DND-41 (cell line): ENCODE measurements around the gene SLC22A12.

ENCODE experiments used
- ATAC-seq: fragments of 200-7000 bp; cut with Tn5 transposase; 3 replicates; pipeline ENCODE4 v1.9.1; 2021; ENCODE audit warnings: low read depth; ENCODE audit not compliant: insufficient read depth
- DNase-seq: peaks from one replicate; pipeline ENCODE4 v3.0.0-alpha.2; 2020
- H2AFZ ChIP-seq: 2 replicates; pipeline ENCODE4 v1.6.0; 2012; ENCODE audit warnings: low read depth, low read length
- H3K27ac ChIP-seq: 2 replicates; pipeline ENCODE4 v1.5.1; 2012; ENCODE audit warnings: low read length, inconsistent platforms
- H3K27me3 ChIP-seq: fragments of 200-600 bp; sonication (generic); 2 replicates; pipeline ENCODE4 v1.6.0; 2012; ENCODE audit warnings: low read length, mild to moderate bottlenecking, inconsistent platforms; ENCODE audit not compliant: insufficient read depth, poor library complexity
- H3K36me3 ChIP-seq: 2 replicates; pipeline ENCODE4 v1.5.1; 2012; ENCODE audit warnings: low read length, inconsistent platforms; ENCODE audit not compliant: insufficient read depth
- H3K4me1 ChIP-seq: 2 replicates; pipeline ENCODE4 v1.5.1; 2012; ENCODE audit warnings: mild to moderate bottlenecking, low read length; ENCODE audit not compliant: insufficient read depth
- H3K4me2 ChIP-seq: 2 replicates; pipeline ENCODE4 v1.6.0; 2012; ENCODE audit warnings: mild to moderate bottlenecking, moderate library complexity, low read length, inconsistent platforms; ENCODE audit not compliant: insufficient read depth
- H3K4me3 ChIP-seq, 2 experiments: fragments of 200-600 bp in 1 of 2; shearing (Covaris generic) in 1 of 2; 2 replicates each; pipeline ENCODE4 v1.5.1; 2012 to 2016; ENCODE audit warnings: inconsistent platforms in 2 of 2, low read length in 2 of 2, mild to moderate bottlenecking in 2 of 2, low read depth in 1 of 2, moderate library complexity in 1 of 2
- H3K79me2 ChIP-seq: 2 replicates; pipeline ENCODE4 v1.6.0; 2012; ENCODE audit warnings: low read length, inconsistent platforms; ENCODE audit not compliant: insufficient read depth
- H3K9ac ChIP-seq: 2 replicates; pipeline ENCODE4 v1.6.0; 2012; ENCODE audit warnings: low read depth, mild to moderate bottlenecking, inconsistent platforms, low read length, moderate library complexity
- H3K9me3 ChIP-seq: 2 replicates; pipeline ENCODE4 v1.5.1; 2012; ENCODE audit warnings: low read length, moderate library complexity, mild to moderate bottlenecking, inconsistent platforms; ENCODE audit not compliant: insufficient read depth, severe bottlenecking
- H4K20me1 ChIP-seq: 2 replicates; pipeline ENCODE4 v1.6.0; 2012; ENCODE audit warnings: low read length; ENCODE audit not compliant: insufficient read depth
- EZH2 ChIP-seq: IDR thresholded peaks from 3 replicates; pipeline ENCODE4 v1.6.1; 2012; ENCODE audit warnings: borderline replicate concordance, low read depth, mild to moderate bottlenecking, moderate library complexity, low read length, inconsistent platforms; ENCODE audit not compliant: severe bottlenecking
- TF ChIP-seq, protein P1 (sequence below): IDR thresholded peaks from 2 replicates; pipeline ENCODE4 v1.5.1; 2012; ENCODE audit warnings: borderline replicate concordance, low read length, moderate library complexity, mild to moderate bottlenecking; ENCODE audit not compliant: poor library complexity, severe bottlenecking; ENCODE audit errors: extremely low read depth

SLC22A12 gene

GRCh38 chr11:64583296-64584262, 7.4 kb upstream of the SLC22A12 start:
- no peak for ATAC-seq
- Histone ChIP-seq H3K27ac (no peak overlapping the region), H3K36me3 (no peaks in the 10 kb centered on the region), H3K4me2 (no peak overlapping the region), H3K9ac (no peak overlapping the region), H4K20me1 (no peaks in the 10 kb centered on the region), H2AFZ (no peak overlapping the region), H3K27me3 (no peaks in the 10 kb centered on the region), H3K4me1 (no peaks in the 10 kb centered on the region), H3K79me2 (no peaks in the 10 kb centered on the region), H3K9me3 (peaks cover under 1% of the 10 kb centered on the region), H3K4me3 (no peak overlapping the region)
- no peak for DNase-seq
- no peak for TF ChIP-seq EZH2
- TF ChIP-seq, protein P1, sequence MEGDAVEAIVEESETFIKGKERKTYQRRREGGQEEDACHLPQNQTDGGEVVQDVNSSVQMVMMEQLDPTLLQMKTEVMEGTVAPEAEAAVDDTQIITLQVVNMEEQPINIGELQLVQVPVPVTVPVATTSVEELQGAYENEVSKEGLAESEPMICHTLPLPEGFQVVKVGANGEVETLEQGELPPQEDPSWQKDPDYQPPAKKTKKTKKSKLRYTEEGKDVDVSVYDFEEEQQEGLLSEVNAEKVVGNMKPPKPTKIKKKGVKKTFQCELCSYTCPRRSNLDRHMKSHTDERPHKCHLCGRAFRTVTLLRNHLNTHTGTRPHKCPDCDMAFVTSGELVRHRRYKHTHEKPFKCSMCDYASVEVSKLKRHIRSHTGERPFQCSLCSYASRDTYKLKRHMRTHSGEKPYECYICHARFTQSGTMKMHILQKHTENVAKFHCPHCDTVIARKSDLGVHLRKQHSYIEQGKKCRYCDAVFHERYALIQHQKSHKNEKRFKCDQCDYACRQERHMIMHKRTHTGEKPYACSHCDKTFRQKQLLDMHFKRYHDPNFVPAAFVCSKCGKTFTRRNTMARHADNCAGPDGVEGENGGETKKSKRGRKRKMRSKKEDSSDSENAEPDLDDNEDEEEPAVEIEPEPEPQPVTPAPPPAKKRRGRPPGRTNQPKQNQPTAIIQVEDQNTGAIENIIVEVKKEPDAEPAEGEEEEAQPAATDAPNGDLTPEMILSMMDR: no peak

- no peak overlapping the region for H3K4me2 ChIP-seq
- no peak for ATAC-seq
- no peaks in the 10 kb centered on the region for H3K79me2 ChIP-seq
- TF ChIP-seq EZH2: no peak
- no peak overlapping the region for H3K4me3 ChIP-seq
- H2AFZ ChIP-seq: no peak overlapping the region
- no peaks in the 10 kb centered on the region for H3K27me3 ChIP-seq
- no peak overlapping the region for H3K27ac ChIP-seq
- no peaks in the 10 kb centered on the region for H3K4me1 ChIP-seq
- H3K9me3 ChIP-seq: peaks cover 3% of the 10 kb centered on the region
- H3K9ac ChIP-seq: no peak overlapping the region
- no peak for DNase-seq
- H4K20me1 ChIP-seq: no peaks in the 10 kb centered on the region
- no peaks in the 10 kb centered on the region for H3K36me3 ChIP-seq
These were observed 5.9 kb upstream of the SLC22A12 start for GRCh38 chr11:64585150-64585549.

GRCh38 chr11:64586366-64586765, 4.7 kb upstream of the SLC22A12 start:
- Histone ChIP-seq H3K9ac (no peak overlapping the region), H3K27me3 (no peaks in the 10 kb centered on the region), H3K9me3 (peaks cover 3% of the 10 kb centered on the region), H2AFZ (no peak overlapping the region), H3K79me2 (no peaks in the 10 kb centered on the region), H3K36me3 (no peaks in the 10 kb centered on the region), H3K4me3 (no peak overlapping the region), H3K4me1 (no peaks in the 10 kb centered on the region), H4K20me1 (no peaks in the 10 kb centered on the region), H3K27ac (no peak overlapping the region), H3K4me2 (no peak overlapping the region)
- ATAC-seq: no peak
- TF ChIP-seq EZH2: no peak
- no peak for DNase-seq

- Histone ChIP-seq H3K27ac (no peak overlapping the region), H3K4me2 (no peak overlapping the region), H3K79me2 (no peaks in the 10 kb centered on the region), H3K9ac (no peak overlapping the region), H3K4me3 (no peak overlapping the region), H3K4me1 (no peaks in the 10 kb centered on the region), H3K27me3 (no peaks in the 10 kb centered on the region), H2AFZ (no peak overlapping the region), H3K9me3 (peaks cover 3% of the 10 kb centered on the region), H3K36me3 (no peaks in the 10 kb centered on the region), H4K20me1 (no peaks in the 10 kb centered on the region)
- TF ChIP-seq, protein P1: no peak
- no peak for DNase-seq
- ATAC-seq: no peak
These were observed 2.3 kb upstream of the SLC22A12 start for GRCh38 chr11:64588701-64589100.
